Activated gamma-delta T cell (primary cell): Measurements from ENCODE around the gene SLC8B1.

Source experiments
- DNase-seq: peaks from one replicate; lab custom pipeline; 2025; lab: John Stamatoyannopoulos, UW

SLC8B1 gene

GRCh38 chr12:113295886-113296556 lies 38.9 kb downstream of the SLC8B1 start:
- DNase-seq = no peak

DNA sequence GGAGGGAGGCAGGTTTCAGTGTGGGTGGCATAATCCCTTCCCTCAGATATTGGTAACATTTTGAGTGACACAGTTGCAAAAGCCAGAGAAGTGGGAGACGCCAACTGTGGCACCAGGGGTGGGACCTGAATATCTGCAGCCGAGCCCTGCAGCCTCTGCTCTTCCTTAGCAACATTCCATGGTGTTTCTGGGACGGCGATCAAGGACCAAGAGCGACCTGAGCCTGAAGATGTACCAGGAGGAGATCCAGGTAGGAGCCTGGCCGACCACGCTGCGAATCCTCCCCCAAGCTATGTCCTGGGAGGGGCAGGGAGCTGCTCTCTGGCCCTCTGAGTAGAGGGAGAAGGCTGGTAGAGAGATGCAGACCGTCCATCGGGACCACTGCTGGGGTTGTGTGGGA lies 41.8 kb downstream of the SLC8B1 start:
- DNase-seq = no peak

DNA sequence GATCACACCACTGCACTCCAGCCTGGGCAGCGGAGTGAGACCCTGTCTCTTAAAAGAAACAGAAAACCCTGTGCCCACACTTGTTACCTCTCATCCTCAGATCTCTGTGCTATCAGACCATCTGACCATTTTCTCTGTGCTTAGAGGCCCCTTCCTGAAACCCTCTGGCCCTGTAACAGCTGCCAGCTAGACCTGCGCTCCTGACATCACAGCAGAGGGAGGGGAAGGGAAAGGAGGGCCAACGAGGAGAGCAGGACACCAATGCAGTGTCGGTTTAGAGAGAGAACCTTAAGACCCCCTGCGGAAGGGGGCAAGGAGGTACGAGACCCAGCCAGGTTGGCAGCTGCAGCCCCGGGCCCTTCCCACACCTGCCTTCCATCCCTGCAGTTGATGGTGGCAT lies 42.4 kb downstream of the SLC8B1 start:
- no peak for DNase-seq

DNA sequence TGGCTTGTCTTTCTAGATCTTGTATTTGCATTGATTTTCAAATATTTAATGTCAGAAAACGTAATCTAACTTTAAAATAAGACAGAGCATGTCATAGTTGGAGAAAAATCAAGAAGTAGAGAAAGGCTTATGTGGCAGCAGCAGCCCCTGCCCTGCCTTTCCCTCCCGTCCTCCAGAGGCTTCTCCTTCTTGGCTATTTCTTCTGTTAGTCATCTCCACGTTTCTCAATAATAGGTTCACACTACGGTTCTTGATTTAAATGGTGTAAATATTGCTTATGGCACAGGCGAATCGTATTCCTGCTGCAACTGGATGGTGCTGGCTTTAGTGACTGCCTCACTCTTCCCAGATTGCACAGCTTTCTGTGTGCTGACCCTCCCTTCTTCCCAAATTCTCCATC lies 42.8 kb downstream of the SLC8B1 start:
- DNase-seq = no peak

- DNase-seq = no peak
Observed at GRCh38 chr12:113291586-113291985, 43.3 kb downstream of the SLC8B1 start.

DNA sequence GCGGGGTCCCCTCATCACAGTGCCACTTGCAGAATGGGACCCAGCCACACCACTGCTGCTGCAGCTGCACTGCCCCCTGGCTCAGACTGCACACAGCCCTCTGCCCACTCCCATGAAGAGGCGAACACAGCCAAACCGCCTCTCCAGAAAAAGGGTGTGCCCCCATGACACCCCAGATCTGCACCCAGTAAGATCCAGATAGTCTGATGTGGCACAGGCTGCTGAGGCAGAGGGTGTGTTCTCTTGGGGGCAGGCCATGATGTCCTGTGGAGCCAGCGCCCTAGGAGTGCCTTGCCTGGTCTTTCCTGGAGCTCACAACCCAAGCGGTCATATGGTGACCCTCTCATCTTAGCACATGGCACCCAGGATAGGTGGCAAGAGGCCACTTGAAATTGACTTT lies 44.4 kb downstream of the SLC8B1 start:
- no peak for DNase-seq

- no peak for DNase-seq
Observed at GRCh38 chr12:113289361-113289760, 45.5 kb downstream of the SLC8B1 start.

DNA sequence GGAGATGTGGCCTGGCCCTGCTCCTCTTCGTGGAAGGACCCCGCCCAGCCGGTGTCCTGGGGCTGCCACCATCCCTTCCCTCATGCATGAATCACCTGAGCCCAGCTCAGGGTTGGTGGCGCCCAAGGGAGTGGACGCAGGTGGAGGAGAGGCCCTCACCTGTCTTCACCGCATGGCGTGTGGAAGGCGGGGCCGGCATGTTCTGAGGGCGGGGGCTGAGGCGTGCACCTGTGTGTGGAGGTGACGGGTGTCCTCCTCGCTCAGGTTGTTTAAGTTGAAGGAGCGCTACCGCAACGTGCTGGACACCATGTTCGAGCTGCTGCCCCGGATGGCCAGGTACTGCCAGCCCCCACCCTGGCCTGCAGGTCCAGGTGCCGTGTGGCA lies 47.0 kb downstream of the SLC8B1 start:
- no peak for DNase-seq

DNA sequence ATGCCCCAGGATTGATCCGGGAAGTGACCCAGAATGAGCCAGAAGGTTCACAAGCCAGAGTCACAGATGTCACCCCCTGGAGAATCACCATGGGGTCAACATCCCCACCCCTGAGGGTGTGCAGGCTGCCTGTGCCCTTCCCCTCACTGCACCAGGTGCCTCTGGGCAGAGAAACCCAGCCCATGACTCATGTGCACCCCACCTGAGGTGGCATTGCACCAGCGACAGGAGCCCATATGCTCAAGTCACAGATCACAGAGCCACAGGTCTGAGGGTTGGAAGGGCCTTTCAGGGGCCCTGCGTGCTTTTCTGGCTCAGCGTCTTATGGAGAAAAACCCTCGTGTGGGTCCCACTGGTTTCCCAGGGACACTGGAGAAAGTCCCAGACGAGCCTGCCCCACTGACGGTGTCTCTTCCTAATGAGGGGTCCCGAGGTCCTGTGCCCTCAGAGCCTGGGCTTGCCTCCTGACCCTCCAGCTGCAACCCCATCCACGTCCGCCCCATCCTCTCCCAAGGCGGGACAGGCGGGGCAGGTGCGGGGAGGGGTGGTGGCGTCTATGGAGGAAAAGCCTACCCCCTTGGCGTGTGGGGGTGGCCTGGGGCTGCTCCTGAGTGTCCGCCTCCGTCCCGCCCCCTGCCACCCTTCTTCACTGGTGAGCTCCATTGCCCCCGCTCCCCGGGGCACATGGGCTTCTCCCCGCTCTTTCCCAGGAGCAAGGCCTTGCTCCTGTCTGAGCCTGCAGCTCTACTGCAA lies 47.6 kb downstream of the SLC8B1 start:
- DNase-seq = no peak

GRCh38 chr12:113286712-113287111 lies 48.2 kb downstream of the SLC8B1 start:
- no peak for DNase-seq

DNA sequence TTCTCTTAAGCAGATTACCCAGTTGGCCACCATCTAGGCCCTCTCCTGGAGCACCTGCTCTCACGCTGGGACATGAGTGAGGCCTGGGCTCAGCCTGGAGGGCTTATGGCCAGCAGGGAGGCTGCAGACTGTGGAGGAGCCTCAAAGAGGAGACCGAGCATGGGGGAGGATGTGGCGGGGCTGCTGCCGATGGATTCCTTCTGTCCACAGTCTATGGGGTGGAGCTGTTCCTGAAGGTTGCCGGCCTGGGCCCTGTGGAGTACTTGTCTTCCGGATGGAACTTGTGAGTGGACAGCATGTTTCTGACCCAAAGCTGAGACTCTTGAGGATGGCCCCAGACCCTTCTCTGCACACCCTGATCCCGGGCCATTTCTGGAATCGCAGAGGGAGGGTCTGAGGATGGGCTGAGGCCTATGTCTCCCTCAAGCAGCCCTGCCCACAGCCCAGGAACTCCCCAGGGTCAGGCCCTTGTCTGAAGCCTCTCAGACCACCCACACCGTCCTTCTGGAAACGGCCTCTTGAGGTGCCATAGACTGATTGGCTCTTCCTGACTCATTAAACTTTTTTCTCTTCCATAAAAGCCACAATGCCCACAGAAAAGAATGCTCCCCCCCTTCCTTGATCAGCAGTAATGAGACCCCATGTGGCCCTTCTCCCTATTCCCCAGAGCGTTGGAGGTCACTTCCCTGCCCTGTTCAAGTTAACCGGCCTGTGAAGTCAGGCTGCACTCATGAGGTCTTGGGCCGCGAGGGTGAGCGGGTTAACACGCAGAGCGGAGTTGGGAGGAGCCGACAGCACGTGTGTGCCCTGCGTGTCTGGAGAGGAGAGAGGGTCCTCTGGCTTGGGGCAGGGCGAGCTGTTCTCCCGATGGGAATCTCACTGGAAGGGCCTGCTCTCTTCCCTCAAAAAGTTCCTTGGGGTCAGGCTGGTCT lies 49.0 kb downstream of the SLC8B1 start:
- no peak for DNase-seq

DNA sequence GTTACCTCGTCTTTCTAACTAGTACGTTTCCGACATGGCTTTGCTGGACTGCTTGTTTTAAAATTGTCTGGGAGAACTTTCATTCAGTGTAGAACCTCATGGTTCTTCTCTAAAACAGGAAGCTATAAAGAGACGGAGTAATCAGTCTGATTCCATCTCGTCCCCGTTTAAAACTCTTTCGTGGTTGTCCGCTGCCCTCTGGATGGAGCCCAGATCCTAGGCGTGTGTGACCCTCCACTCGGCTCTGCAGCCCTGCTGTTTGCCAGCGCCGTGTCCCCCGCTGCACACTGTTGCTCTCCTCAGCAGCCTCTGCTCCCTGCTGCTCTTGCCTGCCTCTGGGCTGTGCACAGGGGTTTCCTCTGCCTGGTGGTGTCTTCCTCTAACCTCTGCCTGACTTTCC lies 50.2 kb downstream of the SLC8B1 start:
- no peak for DNase-seq

DNA sequence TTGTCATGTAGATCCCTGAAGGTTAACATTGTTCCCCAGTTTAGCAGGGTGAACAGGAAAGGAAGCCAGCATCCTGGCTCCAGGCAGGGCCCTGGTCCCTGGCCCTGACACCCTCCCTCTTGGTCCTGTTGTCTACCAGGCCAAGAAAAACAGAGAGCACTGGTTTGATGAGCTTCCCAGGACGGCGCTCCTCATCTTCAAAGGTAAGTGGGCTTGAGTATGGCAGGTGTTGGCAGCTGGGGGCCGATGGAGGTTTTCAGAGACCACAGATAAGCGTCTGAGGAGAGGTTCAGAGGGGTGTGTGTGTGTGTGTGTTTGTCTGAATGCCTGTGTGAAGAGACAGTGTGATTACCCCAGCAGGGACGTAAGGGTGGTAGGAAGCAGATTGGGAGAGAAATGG lies 56.3 kb downstream of the SLC8B1 start:
- no peak for DNase-seq

- no peak for DNase-seq
Observed at GRCh38 chr12:113278141-113278540, 56.8 kb downstream of the SLC8B1 start.

- no peak for DNase-seq
Observed at GRCh38 chr12:113277511-113277910, 57.4 kb downstream of the SLC8B1 start.

DNA sequence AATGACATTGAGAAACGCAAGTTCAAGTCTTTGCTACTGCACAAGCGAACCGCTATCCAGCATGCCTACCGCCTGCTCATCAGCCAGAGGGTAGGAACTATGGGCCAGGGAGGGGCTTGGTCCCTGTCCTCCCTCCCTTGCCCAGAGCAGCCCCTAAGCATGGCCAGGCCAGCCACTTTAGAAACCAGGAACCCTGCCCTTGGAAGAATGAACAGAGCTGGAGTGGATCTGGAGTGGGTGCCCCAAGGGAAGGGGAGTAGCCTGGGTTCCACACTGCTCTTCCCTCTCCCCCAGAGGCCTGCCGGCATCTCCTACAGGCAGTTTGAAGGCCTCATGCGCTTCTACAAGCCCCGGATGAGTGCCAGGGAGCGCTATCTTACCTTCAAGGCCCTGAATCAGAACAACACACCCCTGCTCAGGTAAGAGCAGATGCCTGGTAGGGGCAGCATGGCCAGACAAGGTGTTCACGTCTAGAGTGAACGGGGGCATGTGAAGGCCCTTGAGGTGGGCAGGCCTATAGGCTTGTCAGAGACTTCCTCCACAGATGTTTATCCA lies 57.9 kb downstream of the SLC8B1 start:
- no peak for DNase-seq

GRCh38 chr12:113276306-113276705 lies 58.6 kb downstream of the SLC8B1 start:
- DNase-seq = no peak

GRCh38 chr12:113274848-113275247 lies 60.1 kb downstream of the SLC8B1 start:
- no peak for DNase-seq

DNA sequence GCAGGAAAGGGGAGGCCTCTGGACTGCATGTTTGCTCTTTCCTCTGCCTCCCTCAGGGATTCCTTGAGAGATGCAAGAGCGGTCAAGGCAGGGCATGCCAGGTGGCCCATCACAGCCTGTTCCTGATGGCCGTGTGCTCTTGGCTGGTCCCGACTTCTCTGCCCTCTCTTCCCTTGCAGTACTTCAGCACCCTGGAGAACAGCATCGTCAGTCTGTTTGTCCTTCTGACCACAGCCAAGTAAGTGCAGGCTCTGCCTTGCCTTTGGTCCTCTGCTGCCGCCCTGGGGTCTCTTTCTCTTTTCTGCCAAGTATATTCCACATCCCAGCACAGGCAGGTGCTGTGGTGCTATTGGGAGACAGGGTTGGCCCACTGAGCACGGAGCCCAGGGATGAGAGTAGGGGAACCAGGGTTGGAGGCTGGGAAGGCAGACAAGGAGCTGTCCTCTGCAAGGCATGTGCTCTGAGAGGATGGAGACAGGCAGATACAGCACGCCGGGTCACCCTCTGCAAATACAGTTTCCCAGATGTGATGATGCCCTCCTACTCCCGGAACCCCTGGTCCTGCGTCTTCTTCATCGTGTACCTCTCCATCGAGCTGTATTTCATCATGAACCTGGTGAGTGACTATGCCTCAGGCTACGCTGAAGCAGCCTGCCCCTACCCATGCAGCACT lies 61.7 kb downstream of the SLC8B1 start:
- DNase-seq = no peak

- no peak for DNase-seq
Observed at GRCh38 chr12:113271853-113272561, 62.9 kb downstream of the SLC8B1 start.

DNA sequence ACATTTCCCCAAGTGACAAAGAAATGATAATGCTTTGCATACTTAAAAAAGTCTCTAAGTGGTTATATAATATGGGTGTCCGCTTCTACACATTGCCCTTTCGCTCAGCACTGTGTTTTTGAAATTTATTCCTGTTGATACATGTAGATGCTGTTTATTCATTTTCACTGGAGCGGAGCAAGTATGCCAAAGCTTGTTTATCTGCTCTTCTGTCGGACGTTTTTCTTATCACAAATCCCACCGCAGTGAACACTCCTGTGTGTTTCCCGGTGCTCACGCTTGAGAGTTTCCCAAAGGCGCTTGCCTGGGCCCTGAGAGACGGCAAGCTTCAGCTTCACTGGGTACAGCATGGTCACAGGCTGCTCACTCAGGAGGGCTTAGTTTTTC lies 63.5 kb downstream of the SLC8B1 start:
- no peak for DNase-seq
